DLD1 (cell line): ENCODE results near the gene MRRF.
"Not testable (repeated sequence)": the region's sequence is repeated elsewhere in the genome, so short reads cannot be mapped to it uniquely, and the experiment has no call there.

ENCODE experiments used
- in situ Hi-C: cut with HindIII; loops from 2 replicates; pipeline ENCODE4 v1.10.0; 2017; ENCODE audit warnings: low sequenced_read_pairs

Gene MRRF

DNA sequence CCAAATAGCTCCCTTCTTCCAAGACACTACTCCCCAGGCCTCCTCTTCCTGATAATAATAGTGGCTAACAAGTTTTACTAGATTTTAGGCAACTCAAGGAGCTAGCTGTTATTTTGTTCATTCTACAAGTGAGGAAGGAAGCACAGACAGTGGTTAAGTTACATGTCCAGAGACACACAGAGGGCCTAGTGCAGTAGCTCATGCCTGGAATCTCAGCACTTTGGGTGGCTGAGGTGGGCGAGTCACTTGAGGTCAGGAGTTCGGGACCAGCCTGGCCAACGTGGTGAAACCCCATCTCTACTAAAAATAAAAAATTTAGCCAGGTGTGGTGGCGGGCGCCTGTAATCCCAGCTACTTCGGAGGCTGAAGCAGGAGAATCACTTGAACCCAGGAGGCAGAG is 65.8 kb downstream of the MRRF start:
- in situ Hi-C loops: not testable (repeated sequence)

DNA sequence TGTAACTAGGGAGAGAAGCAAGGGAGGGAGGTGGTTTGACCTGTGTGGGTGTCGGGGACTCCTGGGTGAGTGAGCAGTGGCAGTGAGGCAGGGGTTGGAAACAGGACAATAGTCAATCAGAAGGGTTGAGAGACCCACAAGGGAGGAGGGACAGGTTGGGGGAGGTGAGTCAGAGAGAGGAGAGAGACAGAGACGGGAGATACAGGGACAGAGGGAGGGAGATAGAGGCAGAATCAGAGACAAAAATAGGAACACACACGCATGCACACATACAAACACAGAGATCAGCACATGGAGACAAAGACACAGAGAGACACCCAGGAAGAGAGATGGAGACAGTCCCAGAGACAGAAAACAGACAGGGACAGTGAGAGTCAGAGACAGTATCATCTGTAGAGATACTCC is 66.8 kb downstream of the MRRF start:
- in situ Hi-C loops: no loop called here

DNA sequence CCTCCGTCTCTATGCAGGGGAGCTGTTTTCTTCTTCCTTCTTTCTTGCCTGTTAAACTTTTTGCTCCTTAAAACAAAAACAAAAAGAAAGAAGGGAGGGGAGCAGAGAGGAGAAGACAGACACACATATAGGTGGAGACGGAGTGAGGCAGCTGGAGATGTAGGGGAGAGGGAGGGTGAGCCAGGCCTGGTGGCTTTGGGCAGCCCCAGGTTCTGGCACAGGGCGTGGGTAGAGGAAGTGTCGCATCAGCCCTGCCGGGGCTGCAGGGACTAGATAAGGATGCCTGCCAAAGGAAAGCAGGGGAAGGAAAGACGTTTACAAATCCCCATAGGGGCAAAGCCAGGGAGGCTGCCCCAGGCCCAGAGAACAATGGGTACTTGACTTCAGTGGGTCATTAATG is 67.4 kb downstream of the MRRF start:
- in situ Hi-C loops: no loop called here

DNA sequence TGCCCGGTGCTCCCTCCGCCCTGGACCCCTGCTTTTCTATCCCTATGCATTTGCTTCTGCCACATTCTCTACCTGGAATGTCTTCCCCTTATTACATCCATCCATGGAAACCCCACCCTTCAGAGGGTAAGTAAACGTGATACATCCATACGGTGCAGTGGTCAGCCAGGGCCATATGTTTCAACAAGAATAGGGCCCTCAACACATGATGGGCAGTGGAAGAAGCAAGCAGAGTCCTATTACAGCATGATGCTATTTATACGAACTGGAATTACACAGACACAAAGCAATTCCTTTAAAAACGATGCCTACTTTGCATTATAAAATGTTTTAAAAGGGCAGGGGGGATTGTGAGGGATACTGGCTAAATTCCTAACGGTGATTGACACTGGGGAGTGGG is 68.0 kb downstream of the MRRF start:
- in situ Hi-C loops: no loop called here

DNA sequence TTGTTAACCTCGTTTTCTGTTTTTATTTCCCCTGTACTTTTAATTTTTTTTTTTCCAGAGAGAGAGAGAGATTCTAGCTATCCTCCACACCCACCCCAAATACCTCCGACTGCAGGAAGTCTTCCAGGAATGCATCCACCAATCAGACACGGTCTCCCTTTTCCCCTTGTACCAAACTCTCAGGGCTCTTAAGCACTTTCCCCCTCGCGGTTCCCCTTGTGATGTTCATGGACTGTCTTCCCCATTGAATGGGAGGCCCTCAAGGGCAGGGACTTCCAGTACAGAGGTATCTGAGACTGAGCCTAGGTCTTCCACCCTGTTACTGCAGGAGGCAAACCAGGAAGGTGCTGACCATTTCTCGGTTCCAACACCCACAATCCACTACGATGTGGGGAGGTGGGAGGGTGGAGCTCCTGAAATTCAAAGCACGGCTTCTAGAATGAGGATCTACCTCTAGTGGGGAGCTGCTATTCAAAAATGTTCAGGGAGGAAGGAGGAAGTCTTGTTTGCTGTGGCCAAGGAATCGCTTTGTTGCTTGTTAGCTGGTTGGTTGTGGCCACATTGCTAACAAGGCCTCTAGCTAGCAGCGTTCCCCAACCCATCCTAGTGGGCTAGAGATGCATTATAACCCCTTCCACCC is 68.6 kb downstream of the MRRF start:
- in situ Hi-C loops: no loop called here

DNA sequence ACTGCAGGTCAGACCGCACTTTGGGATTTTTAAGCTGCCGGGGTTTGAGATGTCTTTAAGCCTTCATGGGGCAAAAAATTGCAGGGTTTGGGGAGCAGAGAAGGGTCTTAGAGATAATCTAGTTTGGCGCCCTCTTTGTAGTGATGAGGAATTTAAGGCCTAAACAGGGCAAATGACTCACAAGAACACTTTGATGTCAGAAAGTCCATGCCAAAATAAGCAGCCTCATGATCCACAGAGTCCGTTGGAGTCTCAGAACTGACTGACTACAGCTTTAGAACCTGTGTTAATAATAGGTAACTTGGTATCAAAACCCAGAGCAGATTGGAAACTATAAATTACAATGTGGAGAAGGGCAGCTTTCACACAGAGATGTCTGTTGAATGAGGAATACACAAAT is 70.2 kb downstream of the MRRF start:
- in situ Hi-C loops: no loop called here

DNA sequence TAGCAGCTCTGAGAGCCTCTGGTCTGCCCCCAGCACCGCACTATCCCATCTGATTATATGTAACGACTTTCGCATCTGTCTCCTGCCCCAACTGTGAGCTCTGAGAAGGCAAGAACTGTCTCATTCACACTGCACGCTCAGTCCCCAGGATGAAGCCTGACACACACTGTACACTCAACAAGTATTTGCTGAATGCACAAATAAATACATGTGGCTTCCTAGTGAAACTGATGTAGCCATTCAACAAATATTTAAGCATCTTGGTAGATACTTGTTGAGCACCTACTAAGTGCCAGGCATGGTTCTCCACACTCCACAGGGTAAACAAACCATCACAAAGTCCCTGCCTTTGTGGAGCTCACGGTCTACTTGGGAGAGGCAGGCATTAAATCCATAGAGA is 71.5 kb downstream of the MRRF start:
- in situ Hi-C loops: no loop called here

DNA sequence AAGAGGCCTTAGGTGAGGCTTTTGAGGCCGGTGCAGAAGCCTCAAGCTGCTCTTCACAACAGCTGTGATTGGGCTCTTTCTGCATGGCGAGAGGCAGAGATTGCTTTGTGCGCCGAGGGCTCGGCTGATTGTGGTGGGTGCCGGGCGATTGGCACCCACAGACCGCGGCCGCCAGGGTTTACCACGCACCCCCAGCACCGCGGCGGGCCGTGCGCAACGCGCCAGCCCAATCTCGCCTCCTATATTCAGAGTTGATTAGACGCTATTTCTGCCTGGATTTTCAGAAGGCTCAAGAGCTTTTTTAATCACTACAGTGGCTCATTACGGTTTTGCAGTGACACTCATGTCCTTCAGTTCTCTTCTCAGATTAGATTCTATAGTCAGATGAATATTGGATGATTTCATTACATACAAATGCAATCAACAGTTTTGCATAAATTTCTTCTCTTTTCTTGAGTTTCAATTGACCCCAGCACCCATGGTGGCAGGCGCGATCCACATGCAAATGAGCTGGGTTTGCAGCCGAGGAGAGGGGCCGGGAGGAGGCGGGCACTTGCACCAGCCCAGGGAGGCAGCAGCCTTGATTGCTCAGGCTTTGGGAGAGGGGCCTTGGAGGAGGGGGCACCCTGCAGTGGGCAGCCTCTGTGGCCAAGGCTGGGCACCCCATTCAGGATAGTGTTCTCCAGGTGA is 72.3 kb downstream of the MRRF start:
- in situ Hi-C loops: no loop called here

DNA sequence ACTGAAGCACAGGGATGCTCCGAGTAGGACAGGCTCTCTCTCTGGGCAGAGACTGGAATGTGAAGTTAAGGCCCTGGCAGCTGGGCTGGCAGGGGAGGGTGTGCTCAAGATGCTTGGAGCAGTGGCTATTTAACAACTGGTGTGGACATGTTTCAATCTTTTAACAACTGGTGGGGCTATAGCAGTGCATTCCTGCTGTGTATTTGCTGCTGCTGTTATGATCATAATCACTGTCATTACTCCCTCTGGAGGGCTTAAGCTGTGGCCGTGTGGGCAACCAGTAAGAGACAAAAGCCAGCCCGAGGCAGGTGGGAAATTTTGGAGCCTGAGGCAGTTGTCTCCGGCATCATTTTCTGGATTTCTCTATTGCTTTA is 72.9 kb downstream of the MRRF start:
- in situ Hi-C loops: no loop called here

DNA sequence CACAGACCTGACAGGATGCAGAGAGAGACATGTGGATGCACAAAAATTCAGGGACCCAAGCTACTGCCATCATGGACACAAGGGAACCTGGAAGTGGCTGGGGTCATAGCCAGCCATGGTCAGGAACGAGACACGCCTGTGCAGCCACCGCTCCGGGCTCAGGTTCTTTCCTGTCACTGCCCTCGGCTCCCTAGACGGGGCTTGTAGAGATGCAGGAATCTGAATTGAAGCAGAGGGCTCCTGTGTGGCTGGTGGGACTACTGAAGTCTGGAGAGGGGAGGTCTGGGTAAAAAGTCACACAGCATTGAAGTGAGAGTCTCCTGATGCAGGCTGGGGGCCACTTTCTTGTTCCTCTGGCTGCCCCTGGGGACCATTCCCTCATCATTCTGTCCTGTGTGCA is 73.9 kb downstream of the MRRF start:
- in situ Hi-C loops: no loop called here

DNA sequence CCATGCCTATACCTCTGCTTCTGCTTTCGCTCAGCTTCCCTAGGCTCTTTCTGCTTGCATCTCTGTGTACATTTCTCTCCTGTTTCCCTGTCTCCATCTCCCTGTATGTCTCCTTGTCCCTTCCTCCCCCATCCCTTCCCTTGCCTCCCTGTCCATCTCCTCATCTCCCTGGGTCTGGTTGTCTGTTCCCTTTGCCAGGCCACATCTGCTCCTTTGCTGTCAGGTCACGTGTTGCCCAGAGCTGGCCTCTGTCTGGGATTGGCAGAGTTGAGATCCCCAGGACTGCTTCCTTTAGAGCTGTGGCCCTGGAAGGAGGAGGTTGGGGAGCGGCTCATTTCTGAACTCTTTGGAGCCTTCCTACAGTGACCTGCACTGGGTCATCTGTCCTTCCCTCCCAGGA is 74.3 kb downstream of the MRRF start:
- in situ Hi-C loops: no loop called here

DNA sequence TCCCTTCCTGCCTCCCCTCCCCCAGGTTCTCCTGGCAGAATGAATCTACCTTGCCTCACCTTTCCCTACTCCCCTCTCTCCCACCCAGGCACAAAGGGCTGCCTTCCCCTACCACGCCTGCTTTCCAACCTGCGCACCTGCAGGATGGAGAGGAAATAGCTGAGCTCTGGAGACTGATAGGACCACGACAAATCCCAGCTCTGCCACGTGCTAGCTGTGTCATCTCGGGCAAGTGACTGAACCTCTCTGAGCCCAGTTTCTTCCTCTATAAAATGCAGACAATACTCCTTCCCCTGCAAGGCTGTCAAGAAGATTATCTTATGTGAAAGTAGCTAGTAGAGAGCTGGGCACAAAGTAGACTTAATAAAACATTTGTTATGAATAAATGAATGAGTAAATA is 74.9 kb downstream of the MRRF start:
- in situ Hi-C loops: no loop called here

DNA sequence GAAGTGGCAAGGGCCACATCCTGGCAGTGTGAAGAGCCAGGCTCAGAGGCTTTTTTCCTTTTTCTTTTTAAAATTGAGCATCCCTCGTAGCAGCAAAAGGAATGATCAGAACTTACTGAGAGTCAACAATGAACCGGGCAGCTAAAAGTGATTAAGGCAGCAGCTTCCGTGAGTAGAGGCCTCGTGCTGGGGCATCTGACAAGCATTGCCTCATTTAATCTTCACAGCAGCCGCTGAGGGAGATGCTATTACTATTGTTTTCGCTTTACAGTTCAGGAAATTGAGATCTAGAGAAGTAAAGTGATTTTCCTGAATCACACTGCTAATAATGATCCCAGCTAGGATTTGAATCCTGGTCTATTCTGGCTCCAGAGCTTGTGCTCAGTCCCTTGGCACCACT is 75.5 kb downstream of the MRRF start:
- in situ Hi-C loops: loop anchor here (5.0 kb wide), 1 partner anchor 243 kb away; no protein-coding TSS in a partner anchor

DNA sequence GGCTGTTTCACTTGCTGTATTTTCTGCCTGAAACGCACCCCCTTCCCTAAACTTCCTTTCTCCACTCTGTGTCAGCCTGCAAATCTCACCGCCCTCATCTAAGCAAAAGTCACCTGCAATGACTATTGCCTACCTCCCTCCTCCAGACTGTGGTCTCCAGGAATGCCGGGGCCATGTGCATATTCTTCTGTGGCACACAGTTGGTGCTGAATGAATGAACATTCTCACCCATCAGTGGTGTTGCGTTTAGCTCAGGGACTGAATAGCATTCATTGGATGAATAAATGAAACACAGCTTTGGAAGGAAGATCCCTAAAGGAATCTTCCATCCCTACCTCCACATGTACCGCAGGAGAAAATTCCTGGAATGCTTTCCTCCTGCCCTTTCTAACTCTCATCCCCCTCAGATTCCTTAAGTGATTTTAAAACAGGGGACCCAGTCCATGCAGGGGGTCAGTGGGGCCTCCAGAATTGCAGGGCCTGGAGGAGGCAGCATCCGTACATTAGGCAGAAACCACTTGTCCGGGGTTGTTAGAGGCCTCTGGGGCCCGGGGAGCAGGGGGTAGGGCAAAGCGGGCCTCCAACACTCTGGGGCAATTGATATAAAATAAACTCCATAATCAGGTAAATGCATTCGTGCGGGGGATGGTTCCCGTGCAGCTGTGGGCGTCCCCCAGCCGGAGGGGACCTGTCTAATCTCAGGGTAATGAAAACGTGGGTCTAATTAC is 77.8 kb downstream of the MRRF start:
- in situ Hi-C loops: loop anchor here (5.0 kb wide), 1 partner anchor 245 kb away; no protein-coding TSS in a partner anchor

DNA sequence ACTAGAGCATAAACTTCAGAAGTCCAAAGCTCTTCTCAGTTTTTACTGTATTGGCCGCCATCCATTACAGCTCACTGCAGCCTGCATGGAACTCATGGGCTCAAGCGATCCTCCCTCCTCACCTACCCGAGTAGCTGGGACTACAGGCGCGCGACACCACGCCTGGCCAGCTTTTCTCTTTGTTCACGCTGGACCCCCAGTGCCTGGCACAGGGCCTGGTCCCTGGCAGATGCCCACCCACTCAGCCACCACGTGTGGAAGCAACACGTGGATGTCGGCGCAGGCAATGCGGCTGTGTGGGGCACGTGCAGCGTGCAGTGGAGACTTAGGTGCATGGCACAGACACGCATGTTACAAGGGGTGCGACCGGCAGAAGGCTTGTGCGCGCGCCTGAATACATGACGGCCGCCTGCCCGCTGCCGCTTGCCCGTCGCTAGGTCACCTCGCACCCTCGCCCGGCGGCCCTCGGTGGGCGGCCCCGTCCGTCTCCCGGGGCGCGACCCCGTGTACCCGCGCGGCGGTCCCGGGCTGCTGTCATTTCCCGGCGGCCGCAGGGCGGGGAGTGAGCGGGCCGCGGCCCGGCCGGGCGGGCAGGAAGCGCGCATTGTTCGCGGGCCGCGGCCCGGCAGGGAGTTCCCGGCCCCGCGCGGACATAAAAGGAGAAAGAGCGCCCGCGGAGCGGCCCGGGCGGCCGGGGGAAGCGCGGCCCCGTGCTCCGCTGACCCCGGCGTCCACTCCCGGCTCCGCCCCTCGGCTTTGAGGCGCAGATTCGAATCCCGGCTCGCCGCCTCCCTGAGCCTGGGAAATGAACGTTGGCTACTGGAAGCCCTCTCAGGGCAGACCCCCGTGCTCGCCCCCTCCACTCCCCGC is 82.0 kb downstream of the MRRF start:
- in situ Hi-C loops: no loop called here

DNA sequence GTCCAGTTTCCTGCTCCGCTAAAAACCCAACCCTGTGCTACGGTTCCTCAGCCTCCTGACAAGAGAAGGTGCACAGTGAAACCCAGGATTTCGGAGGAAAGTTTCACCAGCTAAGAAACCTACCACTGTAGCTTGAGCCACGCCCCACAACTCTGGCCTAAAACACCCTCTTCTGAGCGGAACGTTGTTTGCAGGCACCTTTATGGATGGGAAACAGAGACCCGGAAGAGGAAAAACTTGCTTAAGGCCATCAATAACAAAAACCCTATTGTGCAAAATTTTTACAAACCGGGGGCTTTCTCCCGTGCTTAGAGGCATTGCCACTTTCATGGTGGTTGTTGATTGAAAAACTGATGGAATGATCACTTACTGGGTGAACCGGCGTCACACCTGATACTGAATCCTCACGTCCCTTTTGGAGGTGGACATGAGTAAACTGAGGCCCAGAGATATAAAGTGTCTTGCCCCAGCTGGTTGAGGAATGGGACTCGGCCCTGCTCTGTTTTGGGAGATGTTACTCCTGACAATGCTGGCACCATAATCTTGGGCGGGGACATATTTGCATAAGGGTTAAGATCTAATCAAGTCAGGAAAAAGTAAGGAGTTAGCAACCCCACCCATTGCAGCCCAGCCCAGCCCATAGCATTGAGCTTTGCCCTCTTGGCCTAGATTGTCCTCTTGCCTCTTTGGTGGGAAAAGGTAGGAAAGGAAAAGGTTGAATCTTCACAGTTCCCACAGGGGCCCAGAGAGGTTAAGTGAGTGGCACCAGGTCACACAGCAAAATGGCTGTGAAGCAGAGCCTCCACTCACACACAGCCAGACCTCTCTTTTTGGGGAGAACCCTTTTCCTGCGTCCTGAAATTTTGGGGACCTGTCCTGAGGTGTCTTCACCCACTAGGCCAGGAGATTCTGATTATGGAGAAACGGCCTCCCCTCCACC is 82.9 kb downstream of the MRRF start:
- in situ Hi-C loops: no loop called here

DNA sequence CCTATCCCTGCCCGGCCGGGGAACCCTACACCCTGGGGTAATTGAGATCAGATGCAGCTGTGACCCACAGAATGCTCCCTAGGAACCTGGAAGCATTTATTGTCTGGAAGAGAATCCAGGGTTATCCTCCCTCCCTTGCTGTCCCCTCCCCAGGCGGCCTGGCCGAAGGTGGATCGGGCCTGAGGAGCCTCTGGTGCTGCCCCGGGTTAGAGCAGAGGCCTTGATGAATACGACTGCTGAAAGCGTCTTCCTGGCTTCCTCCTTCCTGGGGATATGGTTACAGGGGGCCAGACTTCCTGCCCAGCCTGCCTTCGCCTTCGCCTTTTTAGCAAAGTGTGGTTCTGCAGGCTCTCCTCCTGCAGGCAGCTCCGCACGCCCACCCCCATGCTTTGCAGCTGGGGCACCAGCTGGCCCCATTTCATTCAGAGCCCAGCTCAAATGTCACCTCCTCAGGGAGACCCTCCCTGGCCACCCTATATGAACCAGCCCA is 83.7 kb downstream of the MRRF start:
- in situ Hi-C loops: no loop called here

DNA sequence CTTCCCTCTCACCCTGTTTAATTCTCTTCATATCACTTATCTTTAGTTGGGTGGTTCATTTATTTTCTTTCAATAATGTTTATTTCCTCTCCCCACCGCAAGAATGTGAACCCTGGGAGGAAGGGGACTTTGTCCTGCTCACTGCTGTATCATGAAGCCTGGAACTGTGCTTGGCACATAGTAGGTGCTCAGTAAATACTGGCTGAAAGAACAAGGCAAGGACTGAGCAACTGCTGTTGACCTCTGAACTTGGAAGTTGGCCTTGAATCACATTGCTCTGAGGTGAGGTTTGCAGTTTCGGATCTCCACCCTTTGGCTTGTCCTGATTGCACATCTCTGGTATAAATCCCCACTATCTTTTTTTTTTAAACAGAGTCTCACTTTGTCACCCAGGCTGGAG is 84.1 kb downstream of the MRRF start:
- in situ Hi-C loops: no loop called here

DNA sequence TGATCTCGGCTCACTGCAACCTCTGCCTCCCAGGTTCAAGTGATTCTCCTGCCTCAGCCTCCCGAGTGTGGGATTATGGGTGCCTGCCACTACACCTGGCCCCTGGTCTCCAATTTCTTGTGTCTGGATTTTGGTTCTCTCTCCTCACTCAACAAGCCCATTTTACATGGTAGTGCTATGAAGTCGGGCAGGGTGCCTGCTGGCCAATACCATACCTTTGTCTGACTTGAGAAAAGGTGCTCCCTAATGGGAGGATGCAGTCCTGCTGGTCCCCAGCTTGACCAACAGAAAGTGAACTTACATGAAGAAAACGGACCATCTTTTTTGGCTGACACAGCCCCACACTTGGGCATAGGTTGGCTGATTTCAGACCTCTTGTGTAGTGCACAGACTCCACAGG is 84.5 kb downstream of the MRRF start:
- in situ Hi-C loops: no loop called here
